HepG2 (cell line): ENCODE measurements around the gene RPP25L. TPM values are rescaled to one million over a fixed set of nuclear protein-coding genes. Genes with fewer than 3 reads are reported as not detected.

Source experiments
- CHD4 ChIP-seq: fragments of 200-600 bp; sonication (generic); IDR thresholded peaks from 2 replicates; pipeline ENCODE4 v1.7.0; 2017; ENCODE audit warnings: mild to moderate bottlenecking, low read length, borderline replicate concordance
- EED ChIP-seq: sonication (generic); formaldehyde crosslinking; IDR thresholded peaks from 2 replicates; pipeline ENCODE4 v1.5.0; 2020; ENCODE audit warnings: mild to moderate bottlenecking, missing genetic modification reagents
- GPN1 ChIP-seq: sonication (generic); formaldehyde crosslinking; IDR thresholded peaks from 2 replicates; pipeline ENCODE4 v1.5.1; 2020; ENCODE audit warnings: missing genetic modification reagents, borderline replicate concordance
- KDM2A ChIP-seq: sonication (generic); formaldehyde crosslinking; IDR thresholded peaks from 2 replicates; pipeline ENCODE4 v1.4.0; 2020; ENCODE audit warnings: low read depth, missing genetic modification reagents, borderline replicate concordance
- KLF12 ChIP-seq: sonication (generic); formaldehyde crosslinking; IDR thresholded peaks from 2 replicates; pipeline ENCODE4 v1.4.0; 2020; ENCODE audit warnings: missing genetic modification reagents, borderline replicate concordance
- LRRFIP1 ChIP-seq: sonication (generic); formaldehyde crosslinking; conservative IDR thresholded peaks from 2 replicates; pipeline ENCODE4 v1.4.0; 2020; ENCODE audit warnings: missing genetic modification reagents
- MIER2 ChIP-seq: IDR thresholded peaks from 2 replicates; pipeline ENCODE4 v1.6.1; 2016; ENCODE audit warnings: missing biosample characterization, missing genetic modification reagents
- MXI1 ChIP-seq: IDR thresholded peaks from 3 replicates; pipeline ENCODE4 v1.6.1; 2012; ENCODE audit warnings: low read depth, low read length, inconsistent platforms, borderline replicate concordance
- MZF1 ChIP-seq: sonication (generic); formaldehyde crosslinking; IDR thresholded peaks from 2 replicates; pipeline ENCODE4 v1.8.1; 2023; ENCODE audit warnings: mild to moderate bottlenecking, missing genetic modification reagents, borderline replicate concordance
- PITX1 ChIP-seq: sonication (generic); formaldehyde crosslinking; IDR thresholded peaks from 2 replicates; pipeline ENCODE4 v1.5.1; 2020; ENCODE audit warnings: mild to moderate bottlenecking, missing genetic modification reagents
- POLR2AphosphoS2 ChIP-seq: IDR thresholded peaks from 2 replicates; pipeline ENCODE4 v1.6.1; 2011; ENCODE audit warnings: low read depth, low read length, improper control_type of control experiment
- POLR2AphosphoS5 ChIP-seq: IDR thresholded peaks from 2 replicates; pipeline ENCODE4 v1.6.1; 2012; ENCODE audit warnings: low read depth, low read length
- REXO4 ChIP-seq: sonication (generic); formaldehyde crosslinking; IDR thresholded peaks from 2 replicates; pipeline ENCODE4 v1.8.0; 2022; ENCODE audit warnings: missing genetic modification reagents, mild to moderate bottlenecking, borderline replicate concordance
- SIX4 ChIP-seq: sonication (generic); formaldehyde crosslinking; IDR thresholded peaks from 2 replicates; pipeline ENCODE4 v1.4.0; 2020; ENCODE audit warnings: missing genetic modification reagents
- TEAD2 ChIP-seq: sonication (generic); formaldehyde crosslinking; IDR thresholded peaks from 2 replicates; pipeline ENCODE4 v1.9.0; 2021; ENCODE audit warnings: missing genetic modification reagents
- ZNF354B ChIP-seq: sonication (generic); formaldehyde crosslinking; IDR thresholded peaks from 2 replicates; pipeline ENCODE4 v1.8.0; 2022; ENCODE audit warnings: mild to moderate bottlenecking, missing genetic modification reagents
- ZNF615 ChIP-seq: sonication (generic); formaldehyde crosslinking; IDR thresholded peaks from 2 replicates; pipeline ENCODE4 v1.5.0; 2020; ENCODE audit warnings: mild to moderate bottlenecking, missing genetic modification reagents, borderline replicate concordance
- ZSCAN21 ChIP-seq: sonication (generic); formaldehyde crosslinking; IDR thresholded peaks from 2 replicates; pipeline ENCODE4 v1.8.0; 2022; ENCODE audit warnings: mild to moderate bottlenecking, missing genetic modification reagents, moderate library complexity, borderline replicate concordance
- polyA plus RNA-seq, 8 experiments: library from polyadenylated mRNA; depleted of rRNA in 3 of 8; stranded (reverse) in 7 of 8; unstranded in 1 of 8; fragments of >200 nt; fragmentation: Illumina TruSeq in 4 of 8; extraction: Trizol in 4 of 8; gene quantifications; 2 replicates each; pipeline versions ENCODE4 v1.2.1 to v1.2.3, GENCODE V29; 2011 to 2016; ENCODE audit warnings: low read depth in 4 of 8, missing spikeins in 1 of 8, mixed read lengths in 1 of 8; ENCODE audit not compliant: insufficient read depth in 1 of 8
- total RNA-seq, 5 experiments: library from RNA; depleted of rRNA; stranded (reverse); fragments of >200 nt; fragmentation: Illumina TruSeq; extraction: Trizol; gene quantifications; 2 replicates each; pipeline ENCODE4 v1.2.3, GENCODE V29; 2016; ENCODE audit warnings: low read depth in 1 of 5
- TF ChIP-seq, protein P1 (sequence below), 2 experiments: IDR thresholded peaks; 2 replicates each; pipeline ENCODE4 v1.6.1; 2011 to 2012; ENCODE audit warnings: low read length in 2 of 2, borderline replicate concordance in 1 of 2, low read depth in 1 of 2, mild to moderate bottlenecking in 1 of 2, moderate library complexity in 1 of 2
- TF ChIP-seq, protein P2 (sequence below): sonication (generic); formaldehyde crosslinking; IDR thresholded peaks from 2 replicates; pipeline ENCODE4 v1.8.0; 2022; ENCODE audit warnings: mild to moderate bottlenecking, missing genetic modification reagents, moderate library complexity
- TF ChIP-seq, protein P3 (sequence below): sonication (generic); formaldehyde crosslinking; IDR thresholded peaks from 2 replicates; pipeline ENCODE4 v1.8.1; 2023; ENCODE audit warnings: mild to moderate bottlenecking, inconsistent platforms, moderate library complexity, missing genetic modification reagents, borderline replicate concordance

Gene RPP25L
- total and polyA plus RNA-seq, 2 of the 13 experiments (the other 11 are each of a cell fraction or from before 2014, with no cell fraction given), result 24.5 to 27.3 TPM

- TF ChIP-seq, protein P1, sequence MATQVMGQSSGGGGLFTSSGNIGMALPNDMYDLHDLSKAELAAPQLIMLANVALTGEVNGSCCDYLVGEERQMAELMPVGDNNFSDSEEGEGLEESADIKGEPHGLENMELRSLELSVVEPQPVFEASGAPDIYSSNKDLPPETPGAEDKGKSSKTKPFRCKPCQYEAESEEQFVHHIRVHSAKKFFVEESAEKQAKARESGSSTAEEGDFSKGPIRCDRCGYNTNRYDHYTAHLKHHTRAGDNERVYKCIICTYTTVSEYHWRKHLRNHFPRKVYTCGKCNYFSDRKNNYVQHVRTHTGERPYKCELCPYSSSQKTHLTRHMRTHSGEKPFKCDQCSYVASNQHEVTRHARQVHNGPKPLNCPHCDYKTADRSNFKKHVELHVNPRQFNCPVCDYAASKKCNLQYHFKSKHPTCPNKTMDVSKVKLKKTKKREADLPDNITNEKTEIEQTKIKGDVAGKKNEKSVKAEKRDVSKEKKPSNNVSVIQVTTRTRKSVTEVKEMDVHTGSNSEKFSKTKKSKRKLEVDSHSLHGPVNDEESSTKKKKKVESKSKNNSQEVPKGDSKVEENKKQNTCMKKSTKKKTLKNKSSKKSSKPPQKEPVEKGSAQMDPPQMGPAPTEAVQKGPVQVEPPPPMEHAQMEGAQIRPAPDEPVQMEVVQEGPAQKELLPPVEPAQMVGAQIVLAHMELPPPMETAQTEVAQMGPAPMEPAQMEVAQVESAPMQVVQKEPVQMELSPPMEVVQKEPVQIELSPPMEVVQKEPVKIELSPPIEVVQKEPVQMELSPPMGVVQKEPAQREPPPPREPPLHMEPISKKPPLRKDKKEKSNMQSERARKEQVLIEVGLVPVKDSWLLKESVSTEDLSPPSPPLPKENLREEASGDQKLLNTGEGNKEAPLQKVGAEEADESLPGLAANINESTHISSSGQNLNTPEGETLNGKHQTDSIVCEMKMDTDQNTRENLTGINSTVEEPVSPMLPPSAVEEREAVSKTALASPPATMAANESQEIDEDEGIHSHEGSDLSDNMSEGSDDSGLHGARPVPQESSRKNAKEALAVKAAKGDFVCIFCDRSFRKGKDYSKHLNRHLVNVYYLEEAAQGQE (IDR thresholded peaks at IDR 0.05; ENCODE audit: borderline replicate concordance in 1 of 2, low read depth in 1 of 2, low read length in 2 of 2), result no peak
- TF ChIP-seq CHD4 (no peak), LRRFIP1 (no peak), SIX4 (CRISPR knock-in tag) (0 out of 2 replicates have a peak, but pooled peaks have one; percentile 23), ZNF354B (CRISPR knock-in tag) (no peak), MIER2 (CRISPR knock-in tag) (0 out of 2 replicates have a peak, but pooled peaks have one; percentile 24), ZNF615 (CRISPR knock-in tag) (no peak), MXI1 (no peak), GPN1 (no peak), MZF1 (CRISPR knock-in tag) (no peak), PITX1 (CRISPR knock-in tag) (peak; percentile 48; the same call in 1 of the 2 replicates), EED (CRISPR knock-in tag) (peak; percentile 74; the same call in 1 of the 2 replicates), TEAD2 (CRISPR knock-in tag) (no peak), ZSCAN21 (CRISPR knock-in tag) (no peak), POLR2AphosphoS2 (no peak), KLF12 (CRISPR knock-in tag) (no peak), REXO4 (no peak), KDM2A (CRISPR knock-in tag) (peak; percentile 97), POLR2AphosphoS5 (peak; percentile 91)
- TF ChIP-seq, protein P2, sequence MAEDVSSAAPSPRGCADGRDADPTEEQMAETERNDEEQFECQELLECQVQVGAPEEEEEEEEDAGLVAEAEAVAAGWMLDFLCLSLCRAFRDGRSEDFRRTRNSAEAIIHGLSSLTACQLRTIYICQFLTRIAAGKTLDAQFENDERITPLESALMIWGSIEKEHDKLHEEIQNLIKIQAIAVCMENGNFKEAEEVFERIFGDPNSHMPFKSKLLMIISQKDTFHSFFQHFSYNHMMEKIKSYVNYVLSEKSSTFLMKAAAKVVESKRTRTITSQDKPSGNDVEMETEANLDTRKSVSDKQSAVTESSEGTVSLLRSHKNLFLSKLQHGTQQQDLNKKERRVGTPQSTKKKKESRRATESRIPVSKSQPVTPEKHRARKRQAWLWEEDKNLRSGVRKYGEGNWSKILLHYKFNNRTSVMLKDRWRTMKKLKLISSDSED (CRISPR knock-in tag), result no peak
- TF ChIP-seq, protein P3, sequence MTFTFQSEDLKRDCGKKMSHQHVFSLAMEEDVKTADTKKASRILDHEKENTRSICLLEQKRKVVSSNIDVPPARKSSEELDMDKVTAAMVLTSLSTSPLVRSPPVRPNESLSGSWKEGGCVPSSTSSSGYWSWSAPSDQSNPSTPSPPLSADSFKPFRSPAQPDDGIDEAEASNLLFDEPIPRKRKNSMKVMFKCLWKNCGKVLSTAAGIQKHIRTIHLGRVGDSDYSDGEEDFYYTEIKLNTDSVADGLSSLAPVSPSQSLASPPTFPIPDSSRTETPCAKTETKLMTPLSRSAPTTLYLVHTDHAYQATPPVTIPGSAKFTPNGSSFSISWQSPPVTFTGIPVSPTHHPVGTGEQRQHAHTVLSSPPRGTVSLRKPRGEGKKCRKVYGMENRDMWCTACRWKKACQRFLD (CRISPR knock-in tag), result no peak
These were observed 40.1 kb upstream of the RPP25L start, which contains the start of gene IL11RA (continued) for GRCh38 chr9:34651876-34652601.
